ENCODE results near the gene MRPL58.

Gene MRPL58

DNA sequence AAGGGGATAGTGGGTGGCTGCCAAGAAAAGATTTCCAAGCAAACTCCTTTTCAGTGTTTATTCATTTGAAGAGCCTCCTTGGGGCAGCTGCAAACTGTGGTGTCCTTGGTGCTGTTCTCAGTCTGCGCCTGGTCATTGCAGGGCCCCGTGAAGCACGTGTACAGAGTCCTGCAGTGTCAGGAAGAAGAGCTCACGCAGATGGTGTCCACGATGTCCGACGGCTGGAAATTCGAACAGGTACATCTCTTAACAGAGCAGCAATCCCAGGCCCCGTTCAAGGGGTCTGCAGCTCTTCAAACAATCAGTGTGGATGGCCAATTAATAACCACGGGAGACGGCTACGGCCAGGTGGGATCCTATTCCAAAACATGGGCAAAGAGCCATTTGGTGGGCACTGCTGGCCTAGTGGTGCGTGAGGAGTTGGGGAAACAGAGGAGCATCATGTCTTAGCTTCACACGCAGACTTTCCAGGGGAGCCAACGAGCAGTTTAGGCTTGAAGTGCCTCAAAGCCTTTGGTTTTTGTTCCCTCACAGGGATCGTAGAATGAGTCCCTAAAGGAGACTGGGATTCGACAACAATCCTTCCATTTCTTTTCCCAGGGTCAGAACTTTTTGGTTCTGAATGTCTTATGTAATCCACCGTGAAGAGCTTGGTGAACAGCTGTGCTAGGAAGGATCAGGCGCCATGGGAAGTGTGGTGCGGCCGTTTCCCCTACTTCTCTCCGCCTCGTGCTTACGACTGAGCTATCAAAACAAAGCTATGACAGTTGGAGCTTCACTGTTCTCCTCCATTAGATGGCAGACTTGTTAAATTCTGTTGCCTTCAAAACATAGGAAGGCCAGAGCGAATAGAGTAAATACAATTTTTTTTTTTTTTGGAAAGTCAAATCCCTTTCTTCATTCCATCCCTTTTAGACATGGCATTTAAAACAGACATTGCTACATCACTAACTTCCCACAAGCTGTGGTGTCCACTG is 47.2 kb downstream of the MRPL58 start:
- H3K36me3 ChIP-seq (ENCODE audit: control insufficient read depth in 2 of 2, insufficient read depth in 1 of 2, low read length in 2 of 2) = peaks cover 42 to 81% of the 10 kb centered on the region in 2 experiments

DNA sequence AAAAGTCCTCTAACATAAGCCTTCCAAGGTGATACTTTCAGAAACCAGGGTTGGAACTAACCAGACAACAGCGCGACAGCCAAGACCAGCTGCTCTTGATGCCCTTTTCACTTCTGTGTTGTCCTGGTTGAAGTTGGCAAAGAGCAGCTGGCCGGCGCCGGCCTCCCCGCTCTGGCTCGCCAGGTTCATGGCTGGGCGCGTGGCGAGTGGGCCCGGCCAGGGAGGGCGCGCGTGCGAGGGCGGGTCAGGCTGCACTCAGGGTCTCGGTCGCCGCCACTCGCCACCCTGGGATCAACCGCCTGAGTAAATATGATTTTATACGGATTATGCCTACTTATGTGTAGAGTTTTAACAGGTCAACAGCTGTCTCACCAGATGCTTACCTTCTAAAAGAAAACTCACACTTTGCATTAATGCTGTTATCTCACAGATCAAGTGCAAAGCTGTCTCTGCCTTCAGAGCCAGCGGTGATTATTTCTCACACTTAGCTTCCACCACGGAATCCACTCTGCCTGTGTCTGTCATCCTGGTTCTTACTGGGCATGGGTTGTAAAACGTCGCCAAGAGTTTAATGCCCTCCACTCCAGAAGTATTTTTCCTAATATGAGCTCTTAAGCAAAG is 48.1 kb downstream of the MRPL58 start:
- ChIA-PET POLR2A (interaction anchor here (0.5 to 1.5 kb wide), 10 partner anchors 12 to 112 kb away, joined by 3 to 6 read pairs (median 4); partner anchors contain the start of genes ARMC7, ATP5PD and KCTD2), CTCF (interaction anchor here (0.6 to 15.6 kb wide), 21 partner anchors 9 to 352 kb away, joined by 3 to 117 read pairs (median 5); partner anchors contain the start of genes ARMC7 and KCTD2)

More for the DNA sequence above, 47.2 kb downstream of the MRPL58 start:
- ChIA-PET CTCF (interaction anchor here (0.6 to 15.6 kb wide), 23 partner anchors 10 to 293 kb away, joined by 3 to 117 read pairs (median 4); partner anchors contain the start of genes ARMC7 and KCTD2), POLR2A (interaction anchor here (0.5 to 1.5 kb wide), 11 partner anchors 11 to 113 kb away, joined by 3 to 6 read pairs (median 4); partner anchors contain the start of genes ARMC7, ATP5PD and KCTD2)
- H3K9me3 ChIP-seq (ENCODE audit: control insufficient read depth, insufficient read depth, low read depth, low read length) = no peaks in the 10 kb centered on the region
- 0 out of 2 replicates have a peak overlapping the region, but pooled peaks have one; percentile 44 for H3K27ac ChIP-seq (ENCODE audit: extremely low read depth, low read depth, low read length)
- no peaks in the 10 kb centered on the region for H3K4me1 ChIP-seq (ENCODE audit: control insufficient read depth, insufficient read depth, low read length)
- no peak overlapping the region for H3K4me3 ChIP-seq (ENCODE audit: low read depth, low read length)
- TF ChIP-seq ZNF747 (tag by site-specific recombination; IDR thresholded peaks at IDR 0.05) (no peak), ZNF837 (tag by site-specific recombination; IDR thresholded peaks at IDR 0.05) (no peak), BCL11B (tag by site-specific recombination; IDR thresholded peaks at IDR 0.05; ENCODE audit: low read depth) (no peak), ZNF354C (tag by site-specific recombination; IDR thresholded peaks at IDR 0.05; ENCODE audit: borderline replicate concordance, low read depth) (no peak), GLIS1 (tag by site-specific recombination; IDR thresholded peaks at IDR 0.05) (no peak), ZNF155 (tag by site-specific recombination; IDR thresholded peaks at IDR 0.05) (no peak), ZEB2 (tag by site-specific recombination; IDR thresholded peaks at IDR 0.05) (no peak), ZNF473 (tag by site-specific recombination; IDR thresholded peaks at IDR 0.05) (no peak), ZNF654 (tag by site-specific recombination; IDR thresholded peaks at IDR 0.05; ENCODE audit: low read depth) (peak; percentile 50), ZNF677 (tag by site-specific recombination; IDR thresholded peaks at IDR 0.05) (no peak), OVOL3 (tag by site-specific recombination; IDR thresholded peaks at IDR 0.05) (no peak)
- TF ChIP-seq, protein P1, sequence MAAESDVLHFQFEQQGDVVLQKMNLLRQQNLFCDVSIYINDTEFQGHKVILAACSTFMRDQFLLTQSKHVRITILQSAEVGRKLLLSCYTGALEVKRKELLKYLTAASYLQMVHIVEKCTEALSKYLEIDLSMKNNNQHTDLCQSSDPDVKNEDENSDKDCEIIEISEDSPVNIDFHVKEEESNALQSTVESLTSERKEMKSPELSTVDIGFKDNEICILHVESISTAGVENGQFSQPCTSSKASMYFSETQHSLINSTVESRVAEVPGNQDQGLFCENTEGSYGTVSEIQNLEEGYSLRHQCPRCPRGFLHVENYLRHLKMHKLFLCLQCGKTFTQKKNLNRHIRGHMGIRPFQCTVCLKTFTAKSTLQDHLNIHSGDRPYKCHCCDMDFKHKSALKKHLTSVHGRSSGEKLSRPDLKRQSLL (tag by site-specific recombination; IDR thresholded peaks at IDR 0.05) = 0 out of 2 replicates have a peak, but pooled peaks have one; percentile 15
- TF ChIP-seq, protein P2, sequence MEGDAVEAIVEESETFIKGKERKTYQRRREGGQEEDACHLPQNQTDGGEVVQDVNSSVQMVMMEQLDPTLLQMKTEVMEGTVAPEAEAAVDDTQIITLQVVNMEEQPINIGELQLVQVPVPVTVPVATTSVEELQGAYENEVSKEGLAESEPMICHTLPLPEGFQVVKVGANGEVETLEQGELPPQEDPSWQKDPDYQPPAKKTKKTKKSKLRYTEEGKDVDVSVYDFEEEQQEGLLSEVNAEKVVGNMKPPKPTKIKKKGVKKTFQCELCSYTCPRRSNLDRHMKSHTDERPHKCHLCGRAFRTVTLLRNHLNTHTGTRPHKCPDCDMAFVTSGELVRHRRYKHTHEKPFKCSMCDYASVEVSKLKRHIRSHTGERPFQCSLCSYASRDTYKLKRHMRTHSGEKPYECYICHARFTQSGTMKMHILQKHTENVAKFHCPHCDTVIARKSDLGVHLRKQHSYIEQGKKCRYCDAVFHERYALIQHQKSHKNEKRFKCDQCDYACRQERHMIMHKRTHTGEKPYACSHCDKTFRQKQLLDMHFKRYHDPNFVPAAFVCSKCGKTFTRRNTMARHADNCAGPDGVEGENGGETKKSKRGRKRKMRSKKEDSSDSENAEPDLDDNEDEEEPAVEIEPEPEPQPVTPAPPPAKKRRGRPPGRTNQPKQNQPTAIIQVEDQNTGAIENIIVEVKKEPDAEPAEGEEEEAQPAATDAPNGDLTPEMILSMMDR (tag by site-specific recombination; IDR thresholded peaks at IDR 0.05) = no peak
- TF ChIP-seq, protein P3, sequence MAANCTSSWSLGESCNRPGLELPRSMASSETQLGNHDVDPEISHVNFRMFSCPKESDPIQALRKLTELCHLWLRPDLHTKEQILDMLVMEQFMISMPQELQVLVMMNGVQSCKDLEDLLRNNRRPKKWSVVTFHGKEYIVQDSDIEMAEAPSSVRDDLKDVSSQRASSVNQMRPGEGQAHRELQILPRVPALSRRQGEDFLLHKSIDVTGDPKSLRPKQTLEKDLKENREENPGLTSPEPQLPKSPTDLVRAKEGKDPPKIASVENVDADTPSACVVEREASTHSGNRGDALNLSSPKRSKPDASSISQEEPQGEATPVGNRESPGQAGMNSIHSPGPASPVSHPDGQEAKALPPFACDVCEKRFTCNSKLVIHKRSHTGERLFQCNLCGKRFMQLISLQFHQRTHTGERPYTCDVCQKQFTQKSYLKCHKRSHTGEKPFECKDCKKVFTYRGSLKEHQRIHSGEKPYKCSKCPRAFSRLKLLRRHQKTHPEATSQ (tag by site-specific recombination; IDR thresholded peaks at IDR 0.05) = no peak

More for the DNA sequence above, 48.1 kb downstream of the MRPL58 start:
- H3K4me3 ChIP-seq (ENCODE audit: low read depth, low read length) = no peak overlapping the region
- no peak overlapping the region for H3K27ac ChIP-seq (ENCODE audit: extremely low read depth, low read depth, low read length)
- TF ChIP-seq ZBTB48 (tag by site-specific recombination; IDR thresholded peaks at IDR 0.05) (no peak), ZNF175 (tag by site-specific recombination; IDR thresholded peaks at IDR 0.05) (no peak), ZNF785 (tag by site-specific recombination; IDR thresholded peaks at IDR 0.05) (no peak), ZNF169 (tag by site-specific recombination; IDR thresholded peaks at IDR 0.05) (no peak), ZNF830 (tag by site-specific recombination; IDR thresholded peaks at IDR 0.05; ENCODE audit: low read depth) (no peak), TCF7L2 (IDR thresholded peaks at IDR 0.05; ENCODE audit: borderline replicate concordance, low read depth, low read length) (no peak), ZNF266 (tag by site-specific recombination; IDR thresholded peaks at IDR 0.05; ENCODE audit: low read depth) (no peak)
- TF ChIP-seq, protein P4, sequence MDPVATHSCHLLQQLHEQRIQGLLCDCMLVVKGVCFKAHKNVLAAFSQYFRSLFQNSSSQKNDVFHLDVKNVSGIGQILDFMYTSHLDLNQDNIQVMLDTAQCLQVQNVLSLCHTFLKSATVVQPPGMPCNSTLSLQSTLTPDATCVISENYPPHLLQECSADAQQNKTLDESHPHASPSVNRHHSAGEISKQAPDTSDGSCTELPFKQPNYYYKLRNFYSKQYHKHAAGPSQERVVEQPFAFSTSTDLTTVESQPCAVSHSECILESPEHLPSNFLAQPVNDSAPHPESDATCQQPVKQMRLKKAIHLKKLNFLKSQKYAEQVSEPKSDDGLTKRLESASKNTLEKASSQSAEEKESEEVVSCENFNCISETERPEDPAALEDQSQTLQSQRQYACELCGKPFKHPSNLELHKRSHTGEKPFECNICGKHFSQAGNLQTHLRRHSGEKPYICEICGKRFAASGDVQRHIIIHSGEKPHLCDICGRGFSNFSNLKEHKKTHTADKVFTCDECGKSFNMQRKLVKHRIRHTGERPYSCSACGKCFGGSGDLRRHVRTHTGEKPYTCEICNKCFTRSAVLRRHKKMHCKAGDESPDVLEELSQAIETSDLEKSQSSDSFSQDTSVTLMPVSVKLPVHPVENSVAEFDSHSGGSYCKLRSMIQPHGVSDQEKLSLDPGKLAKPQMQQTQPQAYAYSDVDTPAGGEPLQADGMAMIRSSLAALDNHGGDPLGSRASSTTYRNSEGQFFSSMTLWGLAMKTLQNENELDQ (tag by site-specific recombination; IDR thresholded peaks at IDR 0.05; ENCODE audit: low read depth) = no peak
- TF ChIP-seq, protein P5, sequence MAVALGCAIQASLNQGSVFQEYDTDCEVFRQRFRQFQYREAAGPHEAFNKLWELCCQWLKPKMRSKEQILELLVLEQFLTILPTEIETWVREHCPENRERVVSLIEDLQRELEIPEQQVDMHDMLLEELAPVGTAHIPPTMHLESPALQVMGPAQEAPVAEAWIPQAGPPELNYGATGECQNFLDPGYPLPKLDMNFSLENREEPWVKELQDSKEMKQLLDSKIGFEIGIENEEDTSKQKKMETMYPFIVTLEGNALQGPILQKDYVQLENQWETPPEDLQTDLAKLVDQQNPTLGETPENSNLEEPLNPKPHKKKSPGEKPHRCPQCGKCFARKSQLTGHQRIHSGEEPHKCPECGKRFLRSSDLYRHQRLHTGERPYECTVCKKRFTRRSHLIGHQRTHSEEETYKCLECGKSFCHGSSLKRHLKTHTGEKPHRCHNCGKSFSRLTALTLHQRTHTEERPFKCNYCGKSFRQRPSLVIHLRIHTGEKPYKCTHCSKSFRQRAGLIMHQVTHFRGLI (tag by site-specific recombination; IDR thresholded peaks at IDR 0.05) = no peak
- H3K9me3 ChIP-seq (ENCODE audit: control insufficient read depth, insufficient read depth, low read depth, low read length) = no peaks in the 10 kb centered on the region
- H3K36me3 ChIP-seq (ENCODE audit: control insufficient read depth in 2 of 2, insufficient read depth in 1 of 2, low read length in 2 of 2) = peaks cover 37 to 81% of the 10 kb centered on the region in 2 experiments
- no peaks in the 10 kb centered on the region for H3K4me1 ChIP-seq (ENCODE audit: control insufficient read depth, insufficient read depth, low read length)
